OCI-LY3 (cell line): ENCODE measurements around the gene SLC24A4.

Source experiments
- CTCF ChIP-seq: fragments of 200-600, 300-600 bp; sonication (generic); IDR thresholded peaks from 2 replicates; pipeline ENCODE4 v1.5.1; 2014; ENCODE audit warnings: antibody characterized with exemption, low read length, low read depth
- EZH2phosphoT487 ChIP-seq: fragments of 200-600 bp; shearing (Covaris generic); IDR thresholded peaks from 2 replicates; pipeline ENCODE4 v1.6.1; 2018; ENCODE audit warnings: antibody characterized with exemption, mixed run types, low read depth

GRCh38 chr14:92506231-92506630 lies 183.3 kb downstream of the SLC24A4 start:
- TF ChIP-seq EZH2phosphoT487 (no peak), CTCF (no peak)
